NAMALWA (cell line): Measurements from ENCODE around the gene ZNF444.
A peak's percentile ranks its signal among the peaks of the same experiment; 100 is the strongest.

Experiments
- DNase-seq: peaks from one replicate; pipeline ENCODE4 v3.0.0-alpha.2; 2015; ENCODE audit warnings: low spot score

Gene ZNF444

DNA sequence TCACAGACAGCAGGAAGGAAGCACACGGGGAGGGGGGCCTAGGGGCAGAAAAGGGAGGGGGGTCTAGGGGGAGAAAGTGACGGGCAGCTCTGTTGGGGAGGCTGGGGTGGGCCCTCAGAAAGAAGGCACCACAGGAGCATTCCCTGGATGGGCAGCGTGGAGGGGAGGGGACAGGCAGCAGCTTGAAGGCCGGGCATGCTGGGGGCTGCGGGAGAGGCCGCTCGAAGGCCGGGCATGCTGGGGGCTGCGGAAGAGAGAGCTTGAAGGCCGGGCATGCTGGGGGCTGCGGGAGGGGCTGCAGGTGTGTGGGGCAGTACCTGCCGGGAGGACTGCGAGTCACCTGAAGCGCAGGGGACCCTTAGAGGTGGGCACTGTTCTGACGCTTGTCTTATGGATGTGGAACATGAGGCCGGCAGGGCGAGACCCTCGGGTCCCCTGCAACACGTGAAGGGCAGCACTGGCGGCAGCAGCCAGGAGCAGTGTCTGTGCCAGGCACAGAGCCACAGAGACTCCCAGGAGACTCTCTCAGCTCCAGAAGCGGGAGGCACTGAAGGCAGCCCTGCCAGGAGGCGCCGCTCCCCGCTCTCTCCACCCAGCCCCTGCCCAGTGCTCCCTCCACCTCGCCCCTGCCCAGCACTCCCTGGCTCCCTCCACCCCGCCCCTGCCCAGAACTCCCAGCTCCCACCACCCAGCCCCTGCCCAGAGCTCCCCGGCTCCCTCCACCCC is 33.3 kb upstream of the ZNF444 start:
- DNase-seq = no peak

DNA sequence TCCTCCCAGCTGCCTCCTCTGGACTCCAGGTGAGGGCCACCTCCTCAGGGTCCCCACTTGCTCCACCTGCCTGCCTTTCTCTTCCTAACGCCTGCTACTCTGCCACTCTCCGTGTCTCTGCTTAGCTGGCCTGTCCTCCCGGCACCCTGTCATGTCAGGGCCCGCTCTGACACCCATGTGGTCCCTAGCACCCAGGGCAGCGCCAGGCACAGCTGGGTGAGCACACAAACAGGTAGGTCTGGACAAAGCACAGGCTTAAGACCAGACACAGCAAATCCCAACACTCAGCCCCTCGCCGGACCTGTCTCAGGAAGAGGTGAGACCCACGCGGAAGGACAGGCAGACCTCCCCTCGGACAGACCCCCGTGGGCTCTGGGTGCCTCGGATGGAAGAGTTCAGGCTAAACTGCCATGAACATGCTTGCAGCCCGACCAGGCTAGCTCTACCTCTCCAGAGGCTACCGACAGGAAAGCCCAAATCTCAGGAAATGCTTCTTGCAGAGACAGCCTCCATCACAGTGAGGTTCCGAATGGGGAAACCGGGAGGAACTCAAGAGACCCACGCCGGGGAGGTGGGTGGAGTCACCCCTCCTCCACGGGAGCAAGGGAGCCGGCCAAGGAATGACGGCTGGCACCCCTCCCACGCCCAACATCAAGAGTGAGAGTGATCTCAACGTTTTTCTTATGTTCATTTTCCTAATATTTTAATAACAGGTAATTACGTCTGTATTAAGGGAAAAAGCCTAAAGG is 32.5 kb upstream of the ZNF444 start:
- DNase-seq = no peak

DNA sequence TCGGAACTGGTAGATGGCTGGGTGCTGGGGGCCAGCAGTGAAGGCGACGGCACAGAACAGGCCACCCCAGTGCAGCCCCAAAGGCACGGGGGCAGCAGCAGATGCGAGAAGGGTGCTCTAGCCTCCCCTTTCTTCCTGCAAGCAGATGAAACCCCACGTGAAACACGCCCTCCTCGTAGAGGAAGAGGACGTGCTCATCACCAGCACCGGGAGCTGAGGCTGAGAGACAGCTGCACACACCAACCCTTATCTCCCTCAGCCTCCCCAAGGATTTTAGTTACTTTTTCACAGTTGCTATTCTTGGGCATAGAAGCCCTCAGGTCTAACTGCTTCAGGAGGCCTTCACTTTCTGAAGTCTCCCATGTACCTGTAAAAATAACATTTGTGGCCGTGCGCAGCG is 31.9 kb upstream of the ZNF444 start:
- DNase-seq = no peak

- no peak for DNase-seq
Measured at GRCh38 chr19:56110515-56111448, 30.3 kb upstream of the ZNF444 start.

GRCh38 chr19:56111601-56112312 is 29.3 kb upstream of the ZNF444 start:
- DNase-seq = peak; percentile 26

- peak; percentile 27 for DNase-seq
Measured at GRCh38 chr19:56112313-56112709, 28.8 kb upstream of the ZNF444 start.

- peak; percentile 23 for DNase-seq
Measured at GRCh38 chr19:56113074-56113632, 27.9 kb upstream of the ZNF444 start.

DNA sequence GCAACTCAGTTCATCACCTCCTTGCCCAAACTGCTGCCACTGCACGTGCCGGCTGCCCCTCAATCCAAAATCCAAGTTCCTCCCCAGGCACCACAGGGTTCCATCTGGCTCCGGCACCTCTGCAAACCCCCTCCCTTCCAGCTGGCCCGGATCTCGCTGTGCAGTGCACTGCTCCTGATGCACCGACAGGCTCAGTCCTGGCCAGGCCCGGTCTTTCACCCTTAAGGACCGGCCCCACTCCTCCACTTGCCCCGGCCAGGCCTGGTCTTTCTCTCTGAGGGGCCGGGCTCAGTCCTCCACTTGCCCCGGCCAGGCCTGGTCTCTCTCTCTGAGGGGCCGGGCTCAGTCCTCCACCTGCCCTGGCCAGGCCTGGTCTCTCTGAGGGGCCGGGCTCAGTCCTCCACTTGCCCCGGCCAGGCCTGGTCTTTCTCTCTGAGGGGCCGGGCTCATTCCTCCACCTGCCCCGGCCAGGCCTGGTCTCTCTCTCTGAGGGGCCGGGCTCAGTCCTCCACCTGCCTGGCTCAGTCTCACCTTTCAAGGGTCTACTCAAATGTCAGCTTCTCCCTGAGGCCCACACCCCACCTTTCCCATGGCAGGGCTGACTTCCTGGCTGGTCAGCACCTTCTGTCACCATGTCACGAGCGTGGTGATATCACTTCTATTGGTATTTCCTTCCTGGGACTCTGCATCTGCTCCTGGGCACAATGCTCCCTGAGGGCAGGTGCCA is 26.9 kb upstream of the ZNF444 start:
- no peak for DNase-seq

DNA sequence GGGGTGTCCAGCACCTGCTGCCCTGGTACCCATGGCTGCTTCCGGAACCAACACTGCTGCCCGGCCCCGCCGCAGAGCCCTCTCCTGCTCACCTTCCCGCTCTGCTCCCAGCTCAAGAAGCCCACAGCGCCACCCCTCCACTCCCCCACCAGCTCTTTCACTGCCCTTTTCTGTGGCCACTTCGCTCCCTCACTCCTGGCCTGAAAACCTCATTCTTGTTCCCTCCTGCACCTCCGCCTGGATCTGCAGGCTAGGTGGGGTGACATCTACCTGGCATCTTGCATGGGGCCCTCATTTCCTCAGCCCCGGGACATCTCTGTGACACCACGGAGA is 26.3 kb upstream of the ZNF444 start:
- no peak for DNase-seq

DNA sequence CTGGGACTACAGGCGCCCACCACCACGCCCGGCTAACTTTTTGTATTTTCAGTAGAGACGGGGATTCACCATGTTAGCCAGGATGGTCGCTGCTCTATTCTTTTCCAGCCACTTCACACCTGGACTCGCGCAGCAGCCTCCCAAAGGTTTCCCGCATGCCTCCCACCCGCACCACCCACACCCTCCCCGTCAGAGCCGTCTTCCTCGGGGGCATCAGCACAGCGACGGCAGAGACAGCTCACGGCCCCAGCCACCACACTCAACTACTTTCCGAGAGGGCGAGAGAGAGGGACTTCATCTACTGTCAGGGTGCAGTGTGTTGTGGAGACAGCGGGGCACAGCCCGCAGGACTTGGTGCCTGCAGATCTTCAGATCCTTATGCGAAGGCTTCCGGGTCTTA is 25.6 kb upstream of the ZNF444 start:
- DNase-seq = no peak

DNA sequence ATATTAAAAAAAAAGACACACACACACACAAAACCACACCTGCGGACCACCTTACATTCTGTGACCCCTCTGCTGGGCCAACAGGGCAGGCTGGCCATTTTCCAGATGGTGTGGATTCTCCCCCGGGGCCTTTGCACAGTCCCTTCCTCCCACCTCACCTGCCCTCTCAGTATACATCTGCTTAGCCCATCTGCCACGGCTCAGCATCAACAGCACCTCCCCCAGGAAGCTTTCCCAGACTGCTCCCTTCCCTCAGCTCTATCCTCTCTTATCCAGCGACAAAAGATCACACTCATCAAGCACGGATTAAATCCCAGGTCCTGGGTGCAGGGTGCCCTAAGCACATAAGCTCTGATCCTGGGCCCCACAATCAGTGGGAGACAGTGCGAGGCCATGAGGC is 24.5 kb upstream of the ZNF444 start:
- no peak for DNase-seq

GRCh38 chr19:56117376-56117884 is 23.7 kb upstream of the ZNF444 start:
- no peak for DNase-seq

DNA sequence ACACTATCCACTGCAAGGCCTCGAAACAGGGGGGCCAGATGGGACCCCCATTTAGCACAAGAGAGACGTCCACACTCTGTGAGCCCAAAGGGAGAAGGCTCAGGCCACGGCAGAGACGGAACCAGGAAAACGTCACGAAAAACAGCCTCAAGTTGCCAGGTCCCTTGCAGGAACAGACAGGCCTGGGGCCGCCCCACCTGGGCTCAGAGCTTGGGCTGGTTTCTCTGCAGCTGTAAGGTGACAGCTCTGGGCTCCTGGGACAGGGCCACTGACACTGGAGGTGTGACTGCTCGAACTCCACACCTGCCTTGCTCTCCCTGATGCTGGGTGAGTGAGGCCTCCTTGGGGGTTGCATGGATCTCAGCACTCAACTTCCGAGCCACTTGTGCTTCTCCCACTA is 23.2 kb upstream of the ZNF444 start:
- DNase-seq = no peak

GRCh38 chr19:56118666-56119581 is 22.2 kb upstream of the ZNF444 start:
- DNase-seq = no peak

GRCh38 chr19:56119582-56119978 is 21.5 kb upstream of the ZNF444 start:
- no peak for DNase-seq

DNA sequence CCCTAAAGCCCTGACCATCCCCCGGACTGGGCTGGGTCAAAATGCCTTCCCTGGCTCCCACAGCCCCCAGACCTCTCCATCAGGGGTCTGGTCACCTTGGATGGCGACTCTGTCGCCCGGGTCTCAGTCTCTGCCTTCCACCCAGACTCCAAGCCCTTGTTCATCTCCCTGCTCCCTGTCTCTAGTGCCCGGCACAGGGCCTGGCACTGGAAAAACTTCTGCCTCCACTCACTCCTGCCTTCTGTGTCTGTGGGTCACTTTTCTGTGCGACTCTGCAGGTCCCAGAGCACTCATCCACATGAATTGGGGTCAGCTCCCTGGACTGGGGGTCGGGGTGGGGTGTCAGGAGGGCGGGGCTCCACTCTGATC is 21.1 kb upstream of the ZNF444 start:
- DNase-seq = no peak

- DNase-seq = peak; percentile 76
Measured at GRCh38 chr19:56120371-56121179, 20.5 kb upstream of the ZNF444 start.

GRCh38 chr19:56121180-56122167 is 19.6 kb upstream of the ZNF444 start, which contains the start of gene ZNF787:
TSS of gene ZNF787 (minus strand) at chr19:56121295. CDS start at chr19:56103217, 18,078 bp downstream.
- peak; percentile 97 for DNase-seq
